ENCODE data around the gene GALNT2.

GALNT2 gene

GRCh38 chr1:230230948-230231773, 164.1 kb downstream of the GALNT2 start:
- no peak overlapping the region for H2AK5ac ChIP-seq (ENCODE audit: low read depth, low read length)
- no peaks in the 10 kb centered on the region for H3K9me3 ChIP-seq (replicated peaks in 1 of 2; ENCODE audit: control insufficient read depth in 2 of 2, insufficient read depth in 1 of 2, low read depth in 1 of 2, low read length in 2 of 2)
- H2BK15ac ChIP-seq (ENCODE audit: low read length), result no peak overlapping the region
- H3K4me2 ChIP-seq (ENCODE audit: insufficient read depth, low read length, poor library complexity, severe bottlenecking), result no peak overlapping the region
- H3K27me3 ChIP-seq (ENCODE audit: control insufficient read depth in 3 of 3, insufficient read depth in 3 of 3, low read depth in 1 of 3, low read length in 3 of 3), result no peaks in the 10 kb centered on the region
- H3K36me3 ChIP-seq (replicated peaks in 1 of 2; ENCODE audit: control insufficient read depth in 2 of 2, insufficient read depth in 2 of 2, low read length in 2 of 2), result peaks cover 0 to 1% of the 10 kb centered on the region in 2 donors
- H2BK120ac ChIP-seq (ENCODE audit: low read depth, low read length), result no peak overlapping the region
- H4K8ac ChIP-seq (ENCODE audit: low read depth, low read length), result no peak overlapping the region
- H3K4me1 ChIP-seq (ENCODE audit: control insufficient read depth in 2 of 2, insufficient read depth in 1 of 2, low read depth in 1 of 2, low read length in 2 of 2), result peaks cover 2 to 17% of the 10 kb centered on the region in 2 donors
- WGBS, 2 donors (ENCODE audit: extremely low coverage in 2 of 2, insufficient read length in 2 of 2, insufficient replicate concordance in 1 of 2), result no CpG with 5 or more reads among the region's 8 CpGs
- no peak overlapping the region for H2BK12ac ChIP-seq (ENCODE audit: low read length)
- no peak overlapping the region for H2BK5ac ChIP-seq (ENCODE audit: low read length)
- H3K27ac ChIP-seq (replicated peaks; ENCODE audit: low read length), result no peak overlapping the region
- no peak overlapping the region for H3K4ac ChIP-seq (ENCODE audit: low read length)
- H3K14ac ChIP-seq (ENCODE audit: low read length), result no peak overlapping the region
- H3K79me1 ChIP-seq (ENCODE audit: low read depth, low read length), result peaks cover 4% of the 10 kb centered on the region
- no peak overlapping the region for H3K23ac ChIP-seq (ENCODE audit: low read depth, low read length, poor library complexity)
- no peak overlapping the region for H3K4me3 ChIP-seq (ENCODE audit: low read length in 2 of 2)
- no peak overlapping the region for H2AFZ ChIP-seq (ENCODE audit: low read length)
- no peak for DNase-seq (ENCODE audit: low spot score)
- H4K91ac ChIP-seq (ENCODE audit: low read depth, low read length, poor library complexity), result no peak overlapping the region
- H3K9ac ChIP-seq (ENCODE audit: low read depth, low read length, poor library complexity), result no peak overlapping the region
- H3K18ac ChIP-seq (ENCODE audit: low read length), result no peak overlapping the region

- H3K9ac ChIP-seq (ENCODE audit: low read depth, low read length, poor library complexity), result no peak overlapping the region
- no peaks in the 10 kb centered on the region for H3K27me3 ChIP-seq (ENCODE audit: control insufficient read depth in 3 of 3, insufficient read depth in 3 of 3, low read depth in 1 of 3, low read length in 3 of 3)
- H3K4me1 ChIP-seq (ENCODE audit: control insufficient read depth in 2 of 2, insufficient read depth in 1 of 2, low read depth in 1 of 2, low read length in 2 of 2), result peaks cover 2 to 17% of the 10 kb centered on the region in 2 donors
- H2AFZ ChIP-seq (ENCODE audit: low read length), result no peak overlapping the region
- no peak overlapping the region for H2BK15ac ChIP-seq (ENCODE audit: low read length)
- H3K9me3 ChIP-seq (replicated peaks in 1 of 2; ENCODE audit: control insufficient read depth in 2 of 2, insufficient read depth in 1 of 2, low read depth in 1 of 2, low read length in 2 of 2), result no peaks in the 10 kb centered on the region
- peaks cover 0 to 1% of the 10 kb centered on the region in 2 donors for H3K36me3 ChIP-seq (replicated peaks in 1 of 2; ENCODE audit: control insufficient read depth in 2 of 2, insufficient read depth in 2 of 2, low read length in 2 of 2)
- no peak overlapping the region for H4K8ac ChIP-seq (ENCODE audit: low read depth, low read length)
- peaks cover 2% of the 10 kb centered on the region for H3K79me1 ChIP-seq (ENCODE audit: low read depth, low read length)
- no peak overlapping the region for H3K4me3 ChIP-seq (ENCODE audit: low read length in 2 of 2)
- no peak overlapping the region for H3K4ac ChIP-seq (ENCODE audit: low read length)
- no peak overlapping the region for H3K18ac ChIP-seq (ENCODE audit: low read length)
- no peak overlapping the region for H3K4me2 ChIP-seq (ENCODE audit: insufficient read depth, low read length, poor library complexity, severe bottlenecking)
- H2AK5ac ChIP-seq (ENCODE audit: low read depth, low read length), result no peak overlapping the region
- no peak overlapping the region for H3K27ac ChIP-seq (replicated peaks; ENCODE audit: low read length)
- H2BK5ac ChIP-seq (ENCODE audit: low read length), result no peak overlapping the region
- no peak overlapping the region for H2BK120ac ChIP-seq (ENCODE audit: low read depth, low read length)
- H2BK12ac ChIP-seq (ENCODE audit: low read length), result no peak overlapping the region
- WGBS, 2 donors (ENCODE audit: extremely low coverage in 2 of 2, insufficient read length in 2 of 2, insufficient replicate concordance in 1 of 2), result no CpG with 5 or more reads among the region's 7 CpGs
- H3K14ac ChIP-seq (ENCODE audit: low read length), result no peak overlapping the region
- no peak overlapping the region for H3K23ac ChIP-seq (ENCODE audit: low read depth, low read length, poor library complexity)
- no peak overlapping the region for H4K91ac ChIP-seq (ENCODE audit: low read depth, low read length, poor library complexity)
- DNase-seq (ENCODE audit: low spot score), result no peak
Measured at GRCh38 chr1:230231774-230232145, 164.7 kb downstream of the GALNT2 start.

- Histone ChIP-seq H3K27me3 (ENCODE audit: control insufficient read depth in 3 of 3, insufficient read depth in 3 of 3, low read depth in 1 of 3, low read length in 3 of 3) (no peaks in the 10 kb centered on the region), H2BK120ac (ENCODE audit: low read depth, low read length) (no peak overlapping the region), H2BK12ac (ENCODE audit: low read length) (no peak overlapping the region), H3K27ac (replicated peaks; ENCODE audit: low read length) (no peak overlapping the region), H4K8ac (ENCODE audit: low read depth, low read length) (no peak overlapping the region), H3K4ac (ENCODE audit: low read length) (no peak overlapping the region), H2BK5ac (ENCODE audit: low read length) (no peak overlapping the region), H3K79me1 (ENCODE audit: low read depth, low read length) (peaks cover 2% of the 10 kb centered on the region), H3K9ac (ENCODE audit: low read depth, low read length, poor library complexity) (no peak overlapping the region), H3K36me3 (replicated peaks in 1 of 2; ENCODE audit: control insufficient read depth in 2 of 2, insufficient read depth in 2 of 2, low read length in 2 of 2) (peaks cover 1 to 6% of the 10 kb centered on the region in 2 donors), H3K4me2 (ENCODE audit: insufficient read depth, low read length, poor library complexity, severe bottlenecking) (no peak overlapping the region), H3K23ac (ENCODE audit: low read depth, low read length, poor library complexity) (no peak overlapping the region), H3K4me3 (ENCODE audit: low read length in 2 of 2) (no peak overlapping the region), H3K18ac (ENCODE audit: low read length) (no peak overlapping the region), H2BK15ac (ENCODE audit: low read length) (no peak overlapping the region), H2AK5ac (ENCODE audit: low read depth, low read length) (no peak overlapping the region), H2AFZ (ENCODE audit: low read length) (no peak overlapping the region), H3K14ac (ENCODE audit: low read length) (no peak overlapping the region), H3K9me3 (replicated peaks in 1 of 2; ENCODE audit: control insufficient read depth in 2 of 2, insufficient read depth in 1 of 2, low read depth in 1 of 2, low read length in 2 of 2) (no peaks in the 10 kb centered on the region), H4K91ac (ENCODE audit: low read depth, low read length, poor library complexity) (no peak overlapping the region), H3K4me1 (ENCODE audit: control insufficient read depth in 2 of 2, insufficient read depth in 1 of 2, low read depth in 1 of 2, low read length in 2 of 2) (peaks cover 2 to 17% of the 10 kb centered on the region in 2 donors)
- DNase-seq (ENCODE audit: low spot score), result no peak
- WGBS, 2 donors (ENCODE audit: extremely low coverage in 2 of 2, insufficient read length in 2 of 2, insufficient replicate concordance in 1 of 2), result no CpG with 5 or more reads among the region's 10 CpGs
Measured at GRCh38 chr1:230232371-230232771, 165.3 kb downstream of the GALNT2 start.

GRCh38 chr1:230233786-230234185, 166.7 kb downstream of the GALNT2 start:
- Histone ChIP-seq H3K27me3 (ENCODE audit: control insufficient read depth in 3 of 3, insufficient read depth in 3 of 3, low read depth in 1 of 3, low read length in 3 of 3) (no peaks in the 10 kb centered on the region), H3K4me1 (ENCODE audit: control insufficient read depth in 2 of 2, insufficient read depth in 1 of 2, low read depth in 1 of 2, low read length in 2 of 2) (peaks cover 1 to 17% of the 10 kb centered on the region in 2 donors), H2BK5ac (ENCODE audit: low read length) (no peak overlapping the region), H3K36me3 (replicated peaks in 1 of 2; ENCODE audit: control insufficient read depth in 2 of 2, insufficient read depth in 2 of 2, low read length in 2 of 2) (peaks cover 0 to 12% of the 10 kb centered on the region in 2 donors), H3K79me1 (ENCODE audit: low read depth, low read length) (no peaks in the 10 kb centered on the region), H3K23ac (ENCODE audit: low read depth, low read length, poor library complexity) (no peak overlapping the region), H3K4ac (ENCODE audit: low read length) (no peak overlapping the region), H2BK15ac (ENCODE audit: low read length) (no peak overlapping the region), H4K8ac (ENCODE audit: low read depth, low read length) (no peak overlapping the region), H3K4me3 (ENCODE audit: low read length in 2 of 2) (no peak overlapping the region), H3K9me3 (replicated peaks in 1 of 2; ENCODE audit: control insufficient read depth in 2 of 2, insufficient read depth in 1 of 2, low read depth in 1 of 2, low read length in 2 of 2) (no peaks in the 10 kb centered on the region), H3K9ac (ENCODE audit: low read depth, low read length, poor library complexity) (no peak overlapping the region), H2AK5ac (ENCODE audit: low read depth, low read length) (no peak overlapping the region), H2AFZ (ENCODE audit: low read length) (no peak overlapping the region), H2BK12ac (ENCODE audit: low read length) (no peak overlapping the region), H2BK120ac (ENCODE audit: low read depth, low read length) (no peak overlapping the region), H3K14ac (ENCODE audit: low read length) (no peak overlapping the region), H3K4me2 (ENCODE audit: insufficient read depth, low read length, poor library complexity, severe bottlenecking) (no peak overlapping the region), H3K27ac (replicated peaks; ENCODE audit: low read length) (no peak overlapping the region), H3K18ac (ENCODE audit: low read length) (no peak overlapping the region), H4K91ac (ENCODE audit: low read depth, low read length, poor library complexity) (no peak overlapping the region)
- 100% methylated on average over 1 of the region's 4 CpGs; no CpG with 5 or more reads in 1 of the 2 donors for WGBS, 2 donors (ENCODE audit: extremely low coverage in 2 of 2, insufficient read length in 2 of 2, insufficient replicate concordance in 1 of 2)
- DNase-seq (ENCODE audit: low spot score), result no peak

Data from neuronal stem cell (in vitro differentiated cells).